NCI-H146 treated with DMSO at 0.1 percent for 48 hours (cell line): ENCODE results near the gene DSG3.

Experiments used
- DNase-seq: peaks from one replicate; lab custom pipeline; 2025; ENCODE audit not compliant: unreplicated experiment; lab: John Stamatoyannopoulos, UW

DSG3 gene

DNA sequence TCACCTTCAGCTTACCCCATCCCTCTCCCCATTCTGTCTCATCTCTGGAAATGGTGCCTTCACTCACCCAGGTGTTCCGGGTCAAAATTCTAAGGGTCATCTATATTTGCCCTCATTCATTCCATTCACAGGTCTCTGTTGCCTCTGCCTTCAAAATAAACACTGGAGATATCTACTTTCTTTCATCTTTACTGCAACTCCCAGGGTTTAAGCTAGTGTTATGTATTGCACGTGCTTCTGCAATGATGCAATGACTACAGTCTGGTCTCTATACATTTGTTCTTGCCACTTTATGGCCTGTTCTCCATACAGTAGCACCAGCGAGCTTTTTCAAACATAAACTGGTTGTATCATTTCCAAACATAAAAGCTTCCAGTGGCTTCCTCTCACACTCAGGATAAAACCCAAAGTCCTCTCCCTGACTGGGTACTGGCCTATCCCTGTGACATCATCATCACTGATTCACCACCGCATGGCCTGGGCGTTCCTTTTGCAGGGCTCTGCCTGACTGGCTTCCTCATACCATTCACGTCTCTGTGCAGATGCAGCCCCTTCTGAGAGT lies 64.7 kb downstream of the DSG3 start:
- DNase-seq: no peak

DNA sequence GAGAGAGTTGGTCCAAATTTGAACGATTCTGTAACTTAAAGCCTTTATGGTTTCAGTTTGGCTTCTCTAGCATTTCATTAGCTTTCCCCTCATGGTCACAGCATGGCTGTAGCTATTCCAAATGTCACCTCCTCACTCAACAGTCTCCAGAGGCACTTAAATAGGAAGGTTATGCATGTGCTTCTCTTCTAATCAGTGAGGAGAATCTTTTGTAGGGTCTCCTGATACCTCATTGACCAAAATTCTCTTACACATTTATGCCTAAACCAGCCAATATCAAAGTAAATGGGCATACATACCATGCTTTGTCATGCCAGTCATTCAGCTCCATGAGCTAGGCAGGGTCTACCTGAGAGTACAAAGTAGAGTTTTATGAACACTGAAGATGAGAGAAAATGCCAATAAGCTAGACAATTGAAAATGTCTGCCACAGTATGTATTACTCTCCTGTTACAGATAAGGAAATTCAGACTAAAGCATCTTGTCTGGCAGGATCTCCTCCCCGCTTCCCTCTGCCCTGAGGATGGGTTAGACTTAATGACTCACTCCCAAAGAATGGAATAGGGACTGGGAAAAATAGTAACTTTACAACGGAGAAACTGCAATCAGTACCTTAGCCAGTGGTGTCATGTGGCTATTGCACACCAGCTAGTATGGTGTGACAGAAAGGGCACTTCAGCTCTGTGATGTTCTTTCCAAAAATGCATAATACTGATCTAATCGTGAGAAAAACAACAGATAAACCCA lies 65.8 kb downstream of the DSG3 start:
- DNase-seq: no peak

DNA sequence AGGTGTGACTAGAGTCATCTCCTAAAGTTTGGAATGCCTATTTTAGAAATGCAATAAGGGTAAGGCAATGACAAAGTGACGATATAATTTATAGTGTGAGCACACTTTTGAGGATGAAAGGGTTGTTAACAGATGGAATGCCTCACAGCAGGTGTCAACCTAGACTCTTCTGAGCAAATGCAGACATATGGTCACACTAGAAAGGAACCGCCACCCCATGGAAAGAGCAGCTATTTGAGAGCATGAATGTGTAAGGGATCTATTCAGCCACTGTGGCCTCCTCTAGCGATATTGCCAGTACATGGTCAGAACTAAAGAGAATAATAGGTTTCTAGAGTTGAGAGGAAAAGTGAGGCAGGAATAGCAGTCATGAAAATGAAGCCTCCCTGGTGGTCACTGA lies 68.9 kb downstream of the DSG3 start:
- DNase-seq: no peak

DNA sequence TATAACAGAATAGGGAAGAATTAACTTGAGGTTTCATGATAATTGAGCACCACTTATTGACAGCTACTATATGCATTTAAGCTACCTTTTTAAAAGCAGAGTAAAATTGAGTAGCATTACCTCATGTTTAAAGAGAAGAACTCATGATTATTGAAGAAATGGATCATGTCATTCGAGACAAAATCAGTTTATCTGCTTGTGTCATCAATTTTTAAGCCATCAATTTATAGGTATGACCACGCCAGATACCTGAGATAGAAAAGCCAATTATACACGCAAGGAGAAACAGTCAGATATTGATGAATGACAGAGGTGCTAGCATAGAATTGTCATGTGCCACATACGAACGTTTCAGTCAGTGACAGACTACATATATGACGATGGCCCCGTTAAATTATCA lies 78.8 kb downstream of the DSG3 start:
- DNase-seq: no peak
